ENCODE measurements around the gene HVCN1.

The HVCN1 gene

DNA sequence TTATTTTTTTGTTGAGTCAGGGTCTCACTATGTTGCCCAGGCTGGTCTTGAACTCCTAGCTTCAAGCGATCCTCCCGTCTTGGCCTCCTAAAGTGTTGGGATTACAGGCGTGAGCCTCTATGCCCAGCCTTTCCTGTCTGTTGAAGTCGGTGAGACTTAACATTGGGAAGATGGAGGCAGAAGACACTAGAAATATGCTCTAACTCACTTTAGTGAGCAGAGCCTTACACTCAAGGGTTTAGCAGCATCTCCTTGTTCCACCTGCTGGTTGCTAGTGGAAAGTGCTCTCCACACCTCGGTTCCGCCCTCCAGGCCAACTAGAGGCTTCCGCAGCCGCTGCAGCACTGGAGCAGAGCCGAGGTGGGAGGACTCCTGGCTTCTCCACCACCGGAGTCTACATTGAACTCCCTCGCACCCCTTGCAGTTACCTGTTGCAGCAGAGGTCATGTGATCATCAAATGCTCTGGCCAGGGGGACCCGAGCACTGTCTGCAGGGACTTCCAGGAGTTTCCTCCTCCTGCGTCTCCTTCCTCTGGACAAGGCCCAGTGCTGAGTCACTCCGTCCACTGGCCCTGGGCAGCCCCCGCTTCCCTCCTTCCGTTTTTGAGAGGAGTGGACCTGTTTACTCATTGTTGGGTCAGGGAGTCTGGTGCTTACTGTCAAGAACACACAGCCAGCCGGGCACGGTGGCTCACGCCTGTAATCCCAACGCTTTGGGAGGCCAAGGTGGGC, 9.4 kb upstream of the HVCN1 start:
- DNase-seq, result peak; percentile 74

DNA sequence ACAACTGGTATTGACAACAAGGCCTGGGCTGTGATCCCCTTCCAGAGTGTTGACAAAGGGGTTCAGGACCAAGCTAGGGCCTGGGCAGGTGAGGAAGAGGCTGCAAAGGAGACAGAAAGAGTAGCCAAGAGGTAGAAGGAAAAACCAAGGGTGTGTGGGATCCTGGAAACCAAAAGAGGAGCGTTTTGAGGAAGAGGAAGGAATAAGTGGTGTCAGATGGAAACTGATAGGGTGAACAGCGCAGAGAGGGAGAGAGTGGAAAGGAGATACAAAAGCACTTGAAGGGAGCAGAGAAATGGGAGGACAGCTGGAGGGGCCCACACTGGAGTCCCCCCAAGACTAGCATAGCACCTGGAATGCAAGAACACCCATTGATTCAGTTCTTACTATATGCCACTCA, 8.3 kb upstream of the HVCN1 start:
- no peak for DNase-seq

DNA sequence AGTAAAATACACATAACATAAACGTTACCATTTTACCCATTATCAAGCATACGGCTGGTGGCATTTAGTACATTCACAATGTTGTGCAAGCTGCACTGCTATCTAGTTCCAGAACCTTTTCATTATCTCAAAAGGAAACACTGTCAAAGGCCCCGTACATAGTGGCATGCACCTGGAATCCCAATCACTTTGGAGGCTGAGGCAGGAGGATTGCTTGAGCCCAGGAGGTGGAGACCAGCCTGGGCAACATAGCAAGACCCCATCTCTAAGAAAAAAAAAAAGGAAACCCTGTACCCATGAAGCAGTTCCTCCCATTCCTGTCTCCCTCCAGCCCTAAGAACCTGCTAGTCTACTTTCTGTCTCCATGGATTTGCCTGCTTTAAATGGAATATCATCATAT, 7.4 kb upstream of the HVCN1 start:
- no peak for DNase-seq

DNA sequence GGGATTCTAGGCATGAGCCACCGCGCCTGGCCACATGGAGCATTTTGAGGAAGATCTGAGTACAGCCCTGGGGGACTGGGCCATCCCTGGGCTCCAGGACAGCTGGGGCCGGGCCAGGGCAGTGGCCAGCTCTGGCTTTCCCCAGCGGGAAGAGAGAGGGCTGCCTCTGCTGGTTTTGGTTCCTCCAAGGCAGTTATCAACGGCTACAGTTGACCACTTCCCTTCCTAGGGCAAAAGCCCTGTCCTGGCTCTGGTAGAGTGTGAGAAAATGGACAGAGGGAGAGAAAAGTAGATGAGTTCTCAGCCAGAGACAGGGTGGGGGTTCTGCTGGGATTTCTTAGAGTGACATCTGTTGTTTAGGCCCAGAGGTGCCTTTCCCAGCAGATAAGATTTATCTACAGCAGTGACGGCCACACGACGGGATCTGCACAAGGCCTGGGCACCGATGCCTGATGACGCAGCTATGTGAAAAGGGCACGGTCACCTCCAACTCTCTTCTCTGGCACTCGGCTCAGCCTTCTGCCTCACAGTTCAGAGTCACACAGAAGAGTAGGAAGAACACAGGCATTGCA, 5.5 kb upstream of the HVCN1 start:
- DNase-seq, result no peak

DNA sequence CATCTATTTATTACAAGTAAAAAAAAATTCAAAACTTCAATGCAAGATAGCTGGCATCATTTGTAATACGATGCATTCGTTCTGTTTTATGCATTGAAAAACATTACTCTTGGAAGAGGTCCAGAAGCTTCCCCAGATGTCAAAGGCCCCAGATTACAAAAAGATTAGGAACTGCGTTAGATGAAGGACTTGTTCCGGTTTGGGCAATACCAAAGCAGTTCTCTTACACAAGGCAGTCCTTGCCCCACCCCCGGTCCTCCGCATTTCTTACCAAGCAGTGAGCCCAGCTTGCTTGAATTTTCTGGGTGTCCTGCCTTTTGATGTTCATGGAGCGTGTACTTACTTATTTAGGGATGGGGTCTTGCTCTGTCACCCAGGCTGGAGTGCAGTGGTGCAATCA, 4.8 kb upstream of the HVCN1 start:
- no peak for DNase-seq

DNA sequence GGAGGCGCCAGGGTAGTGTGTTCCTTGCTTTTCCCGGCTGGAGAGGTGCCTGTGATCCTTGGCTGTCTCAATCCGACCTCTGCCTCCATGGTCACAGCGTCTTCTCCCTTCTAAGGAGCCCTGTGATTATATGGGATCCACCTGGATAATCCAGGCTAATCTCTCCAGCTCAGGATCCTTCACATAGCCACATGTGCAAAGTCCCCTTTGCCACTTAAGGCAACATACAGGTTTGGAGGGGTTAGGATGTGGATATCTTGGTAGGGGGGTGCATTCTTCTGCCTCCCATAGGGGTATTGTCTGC, 1.2 kb upstream of the HVCN1 start:
- DNase-seq, result no peak

DNA sequence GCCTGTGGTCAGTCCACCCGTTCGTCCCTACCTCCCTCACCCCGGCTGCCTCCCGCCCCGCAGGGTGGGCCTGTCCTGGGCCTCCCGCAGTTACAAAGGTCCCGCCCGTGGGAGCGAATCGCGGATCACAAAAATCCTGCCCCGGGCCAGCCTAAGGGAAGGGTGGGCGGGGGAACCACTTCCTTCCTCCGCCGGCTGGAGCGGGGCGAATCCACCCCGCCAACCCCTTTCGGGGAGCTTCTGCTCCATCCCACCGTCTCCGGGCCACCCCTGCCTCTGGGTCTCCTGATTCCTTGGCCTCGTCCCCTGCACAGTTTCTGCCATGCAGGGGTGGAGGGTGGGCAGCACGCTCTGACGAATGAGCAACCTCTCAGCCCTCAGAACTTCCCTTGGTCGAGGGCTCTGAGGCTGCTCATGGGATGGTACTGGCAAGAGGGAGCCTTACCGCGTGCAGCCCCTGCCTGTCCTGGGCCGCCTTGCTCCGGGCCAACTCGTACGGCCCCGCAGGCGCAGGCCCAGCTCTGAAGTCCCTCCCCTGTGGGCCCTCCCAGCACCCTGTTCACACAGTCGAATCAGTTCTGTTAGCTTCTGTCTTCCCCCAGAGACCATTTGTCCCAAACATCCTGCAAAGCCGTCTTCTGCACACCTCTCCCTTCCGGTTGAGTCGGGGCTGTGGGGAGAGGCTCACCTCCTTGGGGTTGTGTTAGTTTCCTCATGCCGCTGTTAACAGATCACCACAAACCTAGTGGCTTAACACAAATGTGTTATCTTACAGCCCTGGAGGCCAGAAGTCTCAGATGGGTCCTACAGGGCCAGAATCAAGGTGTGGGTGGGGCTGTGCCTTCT, 589 bp upstream of the HVCN1 start:
- peak; percentile 55 for DNase-seq

DNA sequence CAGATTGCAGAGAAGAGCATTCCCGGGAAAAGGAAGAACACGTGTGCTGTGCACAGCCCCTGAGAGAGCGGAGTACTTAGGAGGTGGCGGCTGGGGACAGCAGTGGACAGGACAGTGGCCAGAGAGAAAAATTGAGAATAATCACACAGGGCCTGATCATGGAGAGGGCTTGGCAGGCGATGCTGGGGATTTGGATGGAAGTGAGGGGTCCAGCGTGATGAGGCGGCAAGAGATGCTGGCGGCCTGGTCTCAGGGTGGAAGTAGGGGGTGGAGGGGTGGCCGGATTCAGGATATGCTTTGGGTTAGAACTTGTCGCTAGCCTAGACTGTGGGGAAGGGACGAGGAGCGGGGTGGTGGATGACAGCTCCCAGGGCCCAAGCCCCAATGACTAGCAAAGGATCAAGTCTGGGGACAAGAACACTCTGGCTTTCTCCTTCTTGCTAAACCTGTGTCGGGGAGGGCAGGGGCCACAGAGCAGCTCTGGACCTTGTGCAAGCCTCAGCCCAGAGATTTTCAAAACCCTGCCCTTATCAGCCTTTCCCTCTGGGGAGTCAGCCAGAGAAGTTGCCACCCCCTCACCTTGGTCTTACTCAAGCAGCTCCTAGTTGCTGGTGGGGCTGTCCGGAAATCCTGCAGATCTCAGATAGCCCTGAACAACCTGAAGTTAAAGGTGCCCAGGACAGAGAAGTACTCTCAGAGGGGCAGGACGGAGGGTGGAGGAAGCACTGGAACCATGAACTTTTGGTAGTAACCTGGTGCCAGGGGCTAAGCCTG, 1.3 kb downstream of the HVCN1 start:
- DNase-seq, result no peak

DNA sequence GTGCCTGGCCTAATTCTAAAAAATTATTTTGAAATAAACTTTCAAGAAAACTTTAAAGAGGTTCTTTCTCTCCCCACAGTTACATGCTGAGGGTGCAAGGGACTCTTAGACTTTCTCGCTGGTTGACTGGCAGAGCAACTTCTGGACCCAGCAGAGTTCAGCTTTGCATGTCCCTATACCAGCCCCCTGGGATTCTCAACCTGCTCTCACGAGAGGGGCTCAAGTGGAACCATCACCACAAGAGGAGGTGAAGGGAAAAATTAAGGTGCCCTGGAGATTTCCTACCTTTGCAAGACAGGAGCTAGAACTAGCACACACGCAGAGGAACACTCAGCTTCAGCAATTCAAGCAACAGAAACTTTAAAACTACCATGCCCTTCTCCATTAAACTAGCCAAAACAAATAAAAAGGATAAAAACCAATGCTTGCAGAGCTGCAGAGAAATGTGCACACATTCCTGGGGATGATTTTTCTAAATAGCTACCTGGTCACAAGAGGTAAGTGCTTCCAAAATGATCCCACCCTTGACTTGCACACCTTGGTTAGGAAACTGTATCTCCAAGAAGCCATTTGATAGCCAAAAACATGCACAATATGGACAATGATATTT, 2.5 kb downstream of the HVCN1 start:
- no peak for DNase-seq

DNA sequence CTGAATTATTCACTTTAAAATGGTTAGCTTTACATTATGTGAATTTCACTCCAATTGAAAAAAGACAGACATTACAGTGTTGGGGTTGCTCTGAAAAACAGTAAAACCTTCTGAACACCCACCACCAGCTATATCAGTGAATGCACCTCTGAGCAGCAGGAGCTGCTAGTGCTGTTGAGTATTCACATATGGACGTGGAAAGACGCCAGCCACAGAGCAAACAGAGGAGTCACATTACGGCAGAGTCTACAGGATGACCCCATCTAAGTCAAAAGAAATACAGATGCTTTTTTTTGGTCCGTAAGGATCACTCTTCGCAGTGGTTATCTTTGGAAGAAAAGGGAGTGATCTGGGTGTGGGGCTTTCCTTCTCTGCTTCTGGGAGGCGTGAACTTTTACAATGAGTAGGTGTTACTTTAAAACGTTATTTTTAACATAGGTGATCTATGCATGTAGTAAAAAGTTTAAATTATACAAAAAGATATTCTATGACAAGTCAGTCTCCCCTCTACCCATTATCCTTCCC, 4.5 kb downstream of the HVCN1 start:
- no peak for DNase-seq

DNA sequence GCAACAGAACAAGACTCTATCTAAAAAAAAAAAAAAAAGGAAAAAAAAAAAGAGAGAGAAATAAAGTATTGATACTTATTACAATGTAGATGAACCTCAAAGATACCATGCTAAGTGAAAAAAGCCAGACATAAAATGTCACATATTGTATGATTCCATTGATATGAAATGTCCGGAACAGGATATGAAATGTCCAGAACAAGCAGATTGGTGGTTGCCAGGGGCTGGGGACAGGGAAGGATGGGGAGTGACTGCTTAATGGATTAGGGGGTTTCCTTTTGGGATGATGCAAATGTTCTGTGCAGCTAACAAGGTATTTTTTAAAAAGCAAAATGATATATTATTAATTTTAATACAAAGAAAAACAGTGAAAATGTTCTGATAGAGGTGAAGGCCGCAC, 5.0 kb downstream of the HVCN1 start:
- DNase-seq, result no peak

DNA sequence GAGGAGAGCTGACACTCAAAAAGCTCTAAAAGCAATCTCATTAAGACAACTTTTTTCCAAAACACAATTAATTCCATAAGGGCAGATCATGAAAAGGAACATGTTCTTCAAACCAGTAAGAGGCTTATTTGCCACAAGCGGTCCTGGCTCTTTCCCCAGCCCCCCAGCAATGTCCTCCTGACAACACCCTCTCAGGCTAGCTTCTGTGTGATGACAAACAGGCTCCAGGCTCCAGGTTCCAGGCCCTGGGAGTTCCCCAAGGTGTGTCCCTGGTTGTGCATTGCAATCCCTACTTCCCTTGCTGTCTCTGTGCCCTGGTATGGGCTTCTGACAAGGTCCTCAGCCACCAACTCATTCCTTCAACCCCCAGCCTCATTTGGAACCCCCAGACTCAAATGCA, 8.9 kb downstream of the HVCN1 start:
- no peak for DNase-seq

DNA sequence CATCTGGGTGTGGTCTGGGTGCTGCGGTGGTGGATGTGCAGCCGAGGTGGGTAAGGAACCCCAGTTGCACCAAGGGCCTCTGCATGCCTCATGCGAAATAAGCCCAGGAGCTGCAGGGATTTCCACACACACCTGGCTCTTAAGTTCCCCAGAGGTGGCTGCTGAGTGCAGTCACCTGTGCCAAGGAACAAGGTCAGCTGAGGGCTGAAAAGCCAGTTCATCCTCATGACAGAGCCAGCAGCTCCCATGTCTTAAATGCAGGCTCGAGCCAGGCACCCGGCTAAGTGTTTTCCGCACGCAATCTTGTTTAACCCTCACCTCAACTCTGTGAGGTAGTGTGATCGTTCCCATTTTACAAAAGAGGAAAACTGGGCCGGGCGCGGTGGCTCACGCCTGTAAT, 9.7 kb downstream of the HVCN1 start:
- DNase-seq, result no peak

DNA sequence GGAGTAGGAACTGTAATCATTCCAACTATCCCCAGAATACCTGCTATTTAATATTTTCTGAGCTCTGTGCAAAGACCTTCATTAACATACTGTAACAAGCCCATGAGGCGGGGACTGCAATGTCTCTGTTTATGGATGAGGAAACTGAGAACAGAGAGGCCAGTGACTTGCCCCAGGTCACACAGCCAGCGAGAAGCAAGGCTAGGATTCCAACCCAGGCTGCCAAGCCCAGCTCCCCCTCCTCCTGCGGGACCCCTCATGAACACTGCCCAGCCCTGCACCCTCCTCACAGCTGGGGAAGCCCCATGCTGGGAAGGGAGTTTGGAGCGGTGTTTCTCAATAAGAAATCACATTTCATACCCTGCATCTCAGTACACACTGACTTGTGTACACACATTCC, 10.9 kb downstream of the HVCN1 start:
- DNase-seq, result no peak

DNA sequence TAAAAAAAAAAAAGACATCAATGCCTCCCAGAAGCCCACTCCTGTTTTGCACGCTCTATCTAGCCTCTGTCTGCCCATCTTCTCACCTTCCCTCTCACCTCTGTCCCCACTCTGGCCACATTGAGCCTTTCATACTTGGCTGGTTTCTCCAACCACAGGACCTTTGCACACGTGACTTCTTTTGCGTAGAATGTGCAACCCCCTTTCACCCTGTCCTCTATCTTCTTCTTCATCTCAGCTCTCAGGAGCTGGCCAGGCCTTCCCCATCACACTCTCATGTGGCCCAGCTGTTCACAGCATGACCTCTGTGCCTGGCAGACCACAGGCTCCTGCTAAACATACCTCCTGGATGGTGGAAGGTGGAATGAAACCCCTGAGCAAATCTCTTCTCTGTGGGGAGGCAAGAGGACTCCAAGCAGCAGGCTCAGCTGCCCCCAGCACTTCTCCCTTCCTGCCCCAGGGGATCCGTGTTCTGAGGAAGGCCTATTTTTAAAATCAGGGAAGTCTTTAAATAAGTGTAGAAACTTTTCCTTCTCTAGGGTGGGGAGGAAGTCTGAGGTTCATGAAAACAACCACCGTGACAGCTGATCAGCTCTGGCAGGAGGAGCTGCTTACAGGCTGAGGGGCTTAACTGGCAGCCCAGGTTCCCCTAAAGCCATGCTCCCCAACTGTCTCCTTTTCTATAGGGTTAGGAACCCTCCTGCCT, 11.6 kb downstream of the HVCN1 start:
- no peak for DNase-seq

DNA sequence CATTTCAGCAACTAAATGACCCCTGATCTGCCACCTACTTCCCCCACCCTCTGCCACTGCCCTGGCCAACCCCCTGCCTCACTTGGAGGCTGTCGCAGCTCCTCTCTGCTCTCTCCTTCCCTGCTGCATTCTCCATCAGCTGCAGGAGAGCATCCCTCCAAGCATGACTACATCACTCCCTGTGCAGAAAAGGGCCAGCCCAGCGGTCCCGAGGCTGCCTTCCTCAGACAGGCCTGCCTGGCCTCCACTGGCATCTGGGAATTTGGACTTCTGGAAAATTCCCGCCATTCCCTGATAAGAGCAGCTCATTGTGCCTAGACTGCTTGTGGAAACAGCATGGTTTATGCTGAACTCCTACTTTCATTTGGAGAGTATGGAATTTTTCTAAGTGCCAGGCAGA, 12.7 kb downstream of the HVCN1 start:
- DNase-seq, result no peak

DNA sequence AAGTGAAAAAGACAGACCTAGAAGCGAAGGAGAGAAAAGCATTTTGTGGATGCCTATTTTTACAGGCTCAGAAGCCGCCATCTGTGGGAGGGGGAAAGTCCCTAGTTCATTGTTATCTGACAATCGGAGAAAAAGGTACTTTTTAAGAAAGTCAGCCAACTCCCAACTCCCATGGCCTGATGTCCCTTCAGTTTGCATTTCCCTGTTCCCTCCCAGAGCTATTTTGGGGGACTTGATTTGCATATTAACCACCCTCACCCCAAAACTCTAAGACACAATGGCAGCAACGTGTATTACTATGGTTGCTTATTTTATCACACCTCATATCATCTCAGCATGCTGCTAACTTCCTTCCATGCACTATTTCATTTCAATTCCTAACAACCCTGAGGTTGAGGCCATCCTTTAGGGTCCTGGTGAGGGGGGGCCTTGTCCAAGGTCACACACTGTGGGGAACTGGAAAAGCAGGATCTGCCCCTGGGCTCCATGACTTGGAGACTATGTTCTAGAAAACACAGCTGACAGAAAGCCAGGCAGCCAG, 18.7 kb downstream of the HVCN1 start:
- no peak for DNase-seq

DNA sequence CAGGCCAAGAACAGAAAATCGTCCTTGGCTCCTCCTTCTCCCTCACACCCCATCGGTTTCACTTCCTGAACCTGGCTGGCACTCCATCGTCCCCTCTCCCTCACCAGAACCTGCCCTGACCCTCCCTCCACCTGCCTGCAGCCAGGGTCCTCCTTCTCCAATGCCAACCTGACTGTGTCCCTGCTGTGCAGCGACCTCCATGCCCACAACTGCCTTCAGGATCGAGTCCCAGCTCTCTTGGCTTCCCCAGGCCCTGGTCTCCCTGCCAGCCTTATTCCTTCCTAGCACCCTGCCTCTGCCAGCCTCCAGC, 19.8 kb downstream of the HVCN1 start:
- no peak for DNase-seq

DNA sequence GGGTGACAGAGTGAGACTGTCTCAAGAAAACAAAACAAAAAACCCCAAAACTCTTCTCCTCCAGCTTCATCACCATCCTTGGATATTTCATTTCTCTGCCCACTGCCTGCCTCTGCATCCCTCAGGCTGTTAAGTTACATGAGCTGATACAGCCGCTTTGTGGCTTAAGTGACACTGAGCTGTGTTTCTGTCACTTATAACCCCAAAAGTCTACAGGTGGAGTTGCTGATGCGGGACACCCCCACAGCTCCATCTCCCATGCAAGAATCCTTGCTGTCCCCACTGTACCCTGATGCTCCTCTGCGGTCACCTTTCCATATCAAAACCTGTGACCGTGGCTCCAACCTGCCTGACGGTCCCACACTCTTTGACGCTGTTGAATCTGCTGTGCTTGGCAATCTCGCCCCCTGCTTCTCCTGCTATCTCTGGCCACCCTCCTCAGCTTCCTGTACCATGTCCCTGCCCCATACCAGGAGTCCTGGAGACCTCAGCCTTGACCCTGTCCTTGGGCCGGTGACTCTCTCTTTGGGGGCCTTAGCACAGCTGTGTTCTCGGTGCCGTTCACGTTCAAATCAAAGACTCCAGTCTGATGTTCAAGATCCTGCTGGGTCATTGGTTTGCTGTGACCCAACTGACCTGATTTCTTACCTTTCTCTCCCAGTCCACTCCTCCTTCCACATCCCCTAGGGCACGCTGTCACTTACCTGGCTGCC, 20.3 kb downstream of the HVCN1 start:
- no peak for DNase-seq

DNA sequence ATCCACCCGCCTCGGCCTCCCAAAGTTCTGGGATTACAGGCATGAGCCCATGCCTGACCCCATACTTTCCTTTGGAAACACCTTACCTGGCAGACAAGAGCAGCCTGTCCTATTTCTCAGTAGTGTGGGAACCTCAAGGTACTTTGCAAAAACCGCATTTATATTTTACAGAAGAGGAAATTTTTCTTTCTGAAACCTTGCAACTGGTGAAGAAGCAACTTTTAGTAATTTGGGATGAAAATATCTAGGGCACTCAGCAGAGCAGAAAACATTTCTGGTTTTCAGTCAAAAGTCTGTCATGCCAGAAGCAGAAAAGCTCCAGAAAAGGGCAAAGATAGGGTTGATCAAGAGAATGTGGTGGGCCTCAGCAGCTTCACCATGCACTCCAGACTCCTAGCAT, 21.2 kb downstream of the HVCN1 start:
- no peak for DNase-seq

DNA sequence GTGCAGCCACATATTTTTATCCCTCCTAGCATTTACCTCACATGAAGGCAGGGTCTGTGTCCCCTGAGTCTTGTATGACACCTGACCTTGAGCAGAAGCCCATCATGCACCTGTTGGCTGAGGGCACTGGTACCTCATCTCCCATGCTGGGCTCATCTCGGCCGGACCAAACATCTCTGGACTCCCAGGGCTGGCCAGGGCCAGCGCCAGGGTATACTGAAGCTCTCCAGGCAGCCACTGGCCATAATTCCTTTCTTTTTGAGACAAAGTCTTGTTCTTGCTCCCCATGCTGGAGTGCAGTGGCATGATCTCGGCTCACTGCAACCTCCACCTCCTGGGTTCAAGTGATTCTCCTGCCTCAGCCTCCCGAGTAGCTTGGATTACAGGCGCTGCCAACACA, 22.0 kb downstream of the HVCN1 start:
- no peak for DNase-seq

Data from activated gamma-delta T cell treated with Interleukin-2 at 50 U/mL for 16 hours (primary cell).